CD14-positive monocyte (primary cell): ENCODE data around the gene TMEM174. TPM values are rescaled to one million over a fixed set of nuclear protein-coding genes. Genes with fewer than 3 reads are reported as not detected.
A peak's percentile ranks its signal among the peaks of the same experiment; 100 is the strongest.

Experiments
- DNase-seq, 3 donors: peaks; one replicate each; pipeline ENCODE4 v3.0.0-alpha.2; 2011 to 2022
- H2AFZ ChIP-seq: 2 replicates; pipeline ENCODE4 v1.6.0; 2012; ENCODE audit warnings: mild to moderate bottlenecking, low read depth, low read length, inconsistent platforms; ENCODE audit not compliant: insufficient read depth, poor library complexity, severe bottlenecking
- H3K27ac ChIP-seq, 2 donors: 1 replicate in 1 of 2; 2 replicates in 1 of 2; pipeline ENCODE4 v1.5.1; 2012 to 2013; ENCODE audit warnings: low read length in 2 of 2, control low read depth in 1 of 2, inconsistent platforms in 1 of 2, low read depth in 1 of 2, mild to moderate bottlenecking in 1 of 2
- H3K27me3 ChIP-seq, 2 donors: one replicate each; pipeline versions ENCODE4 v1.6.0 to v1.6.1; 2011 to 2013; ENCODE audit warnings: low read length in 2 of 2; ENCODE audit not compliant: control insufficient read depth in 2 of 2, insufficient read depth in 2 of 2
- H3K36me3 ChIP-seq, 2 donors: replicated peaks in 1 of 2; 1 replicate in 1 of 2; 2 replicates in 1 of 2; pipeline versions ENCODE4 v1.5.1 to v1.6.1; 2012 to 2013; ENCODE audit warnings: low read length in 2 of 2, control low read depth in 1 of 2, inconsistent platforms in 1 of 2, mild to moderate bottlenecking in 1 of 2; ENCODE audit not compliant: insufficient read depth in 2 of 2, control insufficient read depth in 1 of 2
- H3K4me1 ChIP-seq, 2 donors: 1 replicate in 1 of 2; 2 replicates in 1 of 2; pipeline versions ENCODE4 v1.5.1 to v1.6.1; 2012 to 2013; ENCODE audit warnings: low read length in 2 of 2, control low read depth in 1 of 2, inconsistent platforms in 1 of 2, mild to moderate bottlenecking in 1 of 2, moderate library complexity in 1 of 2; ENCODE audit not compliant: insufficient read depth in 2 of 2, control insufficient read depth in 1 of 2
- H3K4me2 ChIP-seq: replicated peaks from 2 replicates; pipeline ENCODE3; 2012; ENCODE audit warnings: low read length, moderate library complexity, mild to moderate bottlenecking; ENCODE audit not compliant: poor library complexity, severe bottlenecking; ENCODE audit errors: extremely low read depth
- H3K4me3 ChIP-seq, 3 experiments: fragments of 200-600 bp in 1 of 3; sonication (generic) in 1 of 3; replicated peaks in 1 of 3; 1 replicate in 2 of 3; 2 replicates in 1 of 3; pipeline ENCODE4 v1.5.1; 2011 to 2013; ENCODE audit warnings: low read length in 3 of 3, mild to moderate bottlenecking in 3 of 3, control low read depth in 2 of 3, low read depth in 2 of 3, inconsistent platforms in 1 of 3, moderate library complexity in 1 of 3
- H3K79me2 ChIP-seq: 2 replicates; pipeline ENCODE4 v1.6.0; 2012; ENCODE audit warnings: mild to moderate bottlenecking, control low read depth, inconsistent platforms, low read length, moderate library complexity; ENCODE audit not compliant: insufficient read depth
- H3K9ac ChIP-seq: 2 replicates; pipeline ENCODE4 v1.6.0; 2017; ENCODE audit warnings: low read length, mild to moderate bottlenecking; ENCODE audit not compliant: insufficient read depth, poor library complexity, severe bottlenecking
- H3K9me3 ChIP-seq, 2 donors: replicated peaks in 1 of 2; 1 replicate in 1 of 2; 2 replicates in 1 of 2; pipeline versions ENCODE4 v1.5.1 to v1.6.1; 2012 to 2013; ENCODE audit warnings: low read length in 2 of 2, control low read depth in 1 of 2; ENCODE audit not compliant: control insufficient read depth in 1 of 2, insufficient read depth in 1 of 2
- H4K20me1 ChIP-seq: 2 replicates; pipeline ENCODE4 v1.6.0; 2012; ENCODE audit warnings: mild to moderate bottlenecking, low read length, control low read depth, moderate library complexity; ENCODE audit not compliant: insufficient read depth
- H3K27ac Mint-ChIP-seq, 7 donors: one replicate each; pipeline ENCODE4 v1.8.0; 2020; ENCODE audit warnings: mild to moderate bottlenecking in 7 of 7, mixed read lengths in 7 of 7, moderate library complexity in 6 of 7, inconsistent platforms in 2 of 7
- H3K27me3 Mint-ChIP-seq, 3 donors: one replicate each; pipeline ENCODE4 v1.8.0; 2021 to 2022; ENCODE audit warnings: low read depth in 3 of 3, mild to moderate bottlenecking in 3 of 3, mixed read lengths in 3 of 3, moderate library complexity in 3 of 3, inconsistent platforms in 1 of 3
- H3K36me3 Mint-ChIP-seq, 2 donors: one replicate each; pipeline ENCODE4 v1.8.0; 2020; ENCODE audit warnings: mixed read lengths in 2 of 2, inconsistent platforms in 1 of 2, mild to moderate bottlenecking in 1 of 2
- H3K4me1 Mint-ChIP-seq: one replicate; pipeline ENCODE4 v1.8.0; 2020; ENCODE audit warnings: mild to moderate bottlenecking, mixed read lengths
- H3K4me3 Mint-ChIP-seq, 2 donors: one replicate each; pipeline ENCODE4 v1.8.0; 2020; ENCODE audit warnings: mild to moderate bottlenecking in 2 of 2, mixed read lengths in 2 of 2, moderate library complexity in 1 of 2
- H3K9me3 Mint-ChIP-seq, 7 donors: one replicate each; pipeline ENCODE4 v1.8.0; 2020 to 2022; ENCODE audit warnings: mixed read lengths in 7 of 7, mild to moderate bottlenecking in 6 of 7, moderate library complexity in 6 of 7, inconsistent platforms in 2 of 7
- WGBS: methylation state at CpG from one replicate; pipeline ENCODE4 v1.1.5; 2013; ENCODE audit warnings: missing lambda C conversion rate; ENCODE audit not compliant: insufficient coverage; 5-methylcytosine and 5-hydroxymethylcytosine counted together
- intact Hi-C, 2 donors: fragments of 100-400 bp; cut with micrococcal nuclease; formaldehyde crosslinking; loops; one replicate each; pipeline versions ENCODE4 v1.15.0 to v1.15.1; 2023
- polyA plus RNA-seq, 3 donors: library from polyadenylated mRNA; depleted of rRNA in 1 of 3; unstranded in 2 of 3; stranded (reverse) in 1 of 3; fragments of 300-500 nt in 2 of 3; fragments of >200 nt in 1 of 3; fragmentation: Illumina TruSeq in 2 of 3; gene quantifications; 1 replicate in 2 of 3; 2 replicates in 1 of 3; pipeline ENCODE4 v1.2.3, GENCODE V29; 2012 to 2021
- TF ChIP-seq, protein P1 (sequence below): fragments of 200-600 bp; IDR thresholded peaks from one replicate; pipeline ENCODE4 v1.8.0; 2022; ENCODE audit warnings: antibody characterized with exemption, mild to moderate bottlenecking

Gene TMEM174
- polyA plus RNA-seq, 3 donors, result not detected

DNA sequence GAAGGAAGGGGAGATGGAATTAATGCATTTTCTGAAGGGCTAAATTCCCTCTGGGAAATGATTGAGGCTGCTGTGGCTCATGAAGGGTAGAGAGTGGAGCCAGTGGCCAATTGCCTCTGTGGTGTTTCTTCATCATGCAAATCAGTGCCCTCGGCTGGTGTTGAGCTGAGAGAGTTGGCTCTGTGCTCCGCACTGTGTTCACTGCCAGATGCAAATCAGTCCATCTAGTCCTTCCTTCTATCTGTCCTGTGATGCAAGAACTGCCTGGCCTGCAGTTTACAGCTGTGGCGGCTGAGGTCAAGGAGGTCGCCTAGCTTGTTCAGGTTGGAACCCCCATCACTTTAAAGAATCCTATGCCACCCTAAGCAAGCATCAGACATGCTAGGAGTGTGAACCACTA lies 46.6 kb upstream of the TMEM174 start:
- DNase-seq, result no peak
- Mint-ChIP-seq H3K36me3 (no peaks in the 10 kb centered on the region), H3K4me1 (peaks cover 1% of the 10 kb centered on the region), H3K4me3 (no peak overlapping the region), H3K9me3 (peaks cover 0 to 2% (median 0%) of the 10 kb centered on the region in 7 donors), H3K27ac (peak overlapping the region in 1 of 7 donors; percentile 14), H3K27me3 (peaks cover 47 to 89% (median 73%) of the 10 kb centered on the region in 3 donors)
- Histone ChIP-seq H3K4me3 (no peak overlapping the region), H3K4me1 (no peaks in the 10 kb centered on the region), H3K9ac (no peak overlapping the region), H3K27ac (no peak overlapping the region), H3K36me3 (no peaks in the 10 kb centered on the region), H4K20me1 (no peaks in the 10 kb centered on the region), H3K27me3 (peaks cover 19 to 67% of the 10 kb centered on the region in 2 donors), H2AFZ (no peak overlapping the region), H3K4me2 (no peak overlapping the region), H3K9me3 (no peaks in the 10 kb centered on the region), H3K79me2 (no peaks in the 10 kb centered on the region)
- TF ChIP-seq, protein P1, sequence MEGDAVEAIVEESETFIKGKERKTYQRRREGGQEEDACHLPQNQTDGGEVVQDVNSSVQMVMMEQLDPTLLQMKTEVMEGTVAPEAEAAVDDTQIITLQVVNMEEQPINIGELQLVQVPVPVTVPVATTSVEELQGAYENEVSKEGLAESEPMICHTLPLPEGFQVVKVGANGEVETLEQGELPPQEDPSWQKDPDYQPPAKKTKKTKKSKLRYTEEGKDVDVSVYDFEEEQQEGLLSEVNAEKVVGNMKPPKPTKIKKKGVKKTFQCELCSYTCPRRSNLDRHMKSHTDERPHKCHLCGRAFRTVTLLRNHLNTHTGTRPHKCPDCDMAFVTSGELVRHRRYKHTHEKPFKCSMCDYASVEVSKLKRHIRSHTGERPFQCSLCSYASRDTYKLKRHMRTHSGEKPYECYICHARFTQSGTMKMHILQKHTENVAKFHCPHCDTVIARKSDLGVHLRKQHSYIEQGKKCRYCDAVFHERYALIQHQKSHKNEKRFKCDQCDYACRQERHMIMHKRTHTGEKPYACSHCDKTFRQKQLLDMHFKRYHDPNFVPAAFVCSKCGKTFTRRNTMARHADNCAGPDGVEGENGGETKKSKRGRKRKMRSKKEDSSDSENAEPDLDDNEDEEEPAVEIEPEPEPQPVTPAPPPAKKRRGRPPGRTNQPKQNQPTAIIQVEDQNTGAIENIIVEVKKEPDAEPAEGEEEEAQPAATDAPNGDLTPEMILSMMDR, result no peak
- intact Hi-C loops, result no loop called here
- 81% methylated on average over 3 of the region's 4 CpGs for WGBS

DNA sequence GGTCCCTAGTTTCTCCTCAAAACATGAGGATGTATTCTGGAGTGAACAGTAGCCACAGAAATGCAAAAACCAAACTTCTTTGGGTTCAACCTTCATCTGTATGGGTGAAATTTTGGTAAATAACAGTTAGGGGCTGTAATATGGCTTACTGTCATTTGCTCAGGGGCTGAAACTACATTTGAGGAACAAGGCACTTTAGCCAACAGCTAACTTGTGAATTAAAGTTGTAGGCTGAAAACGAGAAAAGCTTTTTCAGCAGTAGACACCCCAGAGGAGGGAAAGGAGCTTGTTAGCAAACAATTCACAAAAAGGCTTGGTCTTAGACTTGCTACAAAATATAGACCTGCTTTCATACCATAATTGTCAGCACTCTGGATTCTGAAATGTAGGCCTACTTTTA lies 46.0 kb upstream of the TMEM174 start:
- Histone ChIP-seq H3K4me3 (no peak overlapping the region), H3K9me3 (no peaks in the 10 kb centered on the region), H3K9ac (no peak overlapping the region), H4K20me1 (no peaks in the 10 kb centered on the region), H2AFZ (no peak overlapping the region), H3K4me1 (no peaks in the 10 kb centered on the region), H3K79me2 (no peaks in the 10 kb centered on the region), H3K27me3 (peaks cover 15 to 67% of the 10 kb centered on the region in 2 donors), H3K27ac (no peak overlapping the region), H3K4me2 (no peak overlapping the region), H3K36me3 (no peaks in the 10 kb centered on the region)
- H3K27me3 Mint-ChIP-seq, result peaks cover 41 to 88% (median 70%) of the 10 kb centered on the region in 3 donors
- no peaks in the 10 kb centered on the region for H3K36me3 Mint-ChIP-seq
- H3K4me1 Mint-ChIP-seq, result peaks cover 1% of the 10 kb centered on the region
- no peak overlapping the region for H3K4me3 Mint-ChIP-seq
- TF ChIP-seq, protein P1, result no peak
- no peak overlapping the region for H3K27ac Mint-ChIP-seq
- intact Hi-C loops, result no loop called here
- H3K9me3 Mint-ChIP-seq, result peaks cover 0 to 2% (median 0%) of the 10 kb centered on the region in 7 donors
- no peak for DNase-seq
- WGBS, result no CpG with 5 or more reads among the region's 1 CpG
